Natural killer cell treated with Interleukin-12 subunit alpha and Interleukin-12 subunit beta and Interleukin-15 and Interleukin-18, amount 100 ng/mL, for 72 hours (primary cell): ENCODE results near the gene ARMC9. TPM values are rescaled to one million over a fixed set of nuclear protein-coding genes. Genes with fewer than 3 reads are reported as not detected.
"Not testable (repeated sequence)": the region's sequence is repeated elsewhere in the genome, so short reads cannot be mapped to it uniquely, and the experiment has no call there.

Source experiments
- ATAC-seq, 2 donors: fragments of 150-1000 bp; cut with Tn5 transposase in 1 of 2; sonication (Bioruptor Pico), chemical (Tn5 transposase) in 1 of 2; 2 replicates each; pipeline ENCODE4 v1.10.0; 2021
- DNase-seq: peaks from one replicate; pipeline ENCODE4 v3.0.0; 2022; ENCODE audit warnings: low spot score
- H3K27ac Mint-ChIP-seq, 2 donors: 1 replicate in 1 of 2; 2 replicates in 1 of 2; pipeline ENCODE4 v1.8.0; 2022; ENCODE audit warnings: mixed read lengths in 2 of 2, mild to moderate bottlenecking in 1 of 2, moderate library complexity in 1 of 2
- H3K27me3 Mint-ChIP-seq, 2 donors: 1 replicate in 1 of 2; 2 replicates in 1 of 2; pipeline ENCODE4 v1.8.0; 2022; ENCODE audit warnings: mixed read lengths in 2 of 2
- H3K36me3 Mint-ChIP-seq: one replicate; pipeline ENCODE4 v1.8.0; 2022; ENCODE audit warnings: mixed read lengths
- H3K4me1 Mint-ChIP-seq, 2 donors: 1 replicate in 1 of 2; 2 replicates in 1 of 2; pipeline ENCODE4 v1.8.0; 2022; ENCODE audit warnings: low read depth in 2 of 2, mixed read lengths in 2 of 2, mild to moderate bottlenecking in 1 of 2
- H3K4me3 Mint-ChIP-seq: one replicate; pipeline ENCODE4 v1.8.0; 2022; ENCODE audit warnings: mixed read lengths
- H3K9me3 Mint-ChIP-seq: 2 replicates; pipeline ENCODE4 v1.8.0; 2022; ENCODE audit warnings: mixed read lengths
- total RNA-seq, 2 donors: library from RNA; stranded (reverse); gene quantifications; one replicate each; pipeline ENCODE4 v1.2.3, GENCODE V29; 2022

The ARMC9 gene
- total RNA-seq, 2 donors from 2014 or later, result 2.5 to 4.8 TPM

DNA sequence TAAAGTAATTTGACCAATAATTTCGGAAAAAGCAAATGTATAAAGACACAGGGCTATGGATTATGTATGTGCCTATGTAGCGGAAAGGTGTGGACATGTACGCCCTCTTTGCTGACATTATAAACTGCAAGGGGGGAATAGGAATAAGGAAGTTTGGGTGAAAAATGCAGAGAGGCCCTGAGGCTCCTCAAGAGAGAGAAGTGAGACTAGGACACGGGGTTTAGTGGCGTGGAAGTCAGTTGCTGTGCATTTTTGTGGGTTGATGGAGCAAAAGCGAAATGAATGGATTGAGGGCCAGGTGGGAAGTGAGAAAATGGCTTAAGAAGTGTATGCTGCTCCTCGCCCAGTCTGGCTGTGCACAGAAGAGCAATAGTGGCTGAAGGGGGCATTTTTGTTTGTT lies 100.8 kb downstream of the ARMC9 start:
- ATAC-seq, result no peak

GRCh38 chr2:231300020-231300721 lies 101.7 kb downstream of the ARMC9 start:
- ATAC-seq, result peak; percentile 68 to 77
- Mint-ChIP-seq H3K4me3 (peak overlapping the region; percentile 36), H3K36me3 (no peaks in the 10 kb centered on the region), H3K27ac (peak overlapping the region; percentile 53 to 76), H3K9me3 (no peaks in the 10 kb centered on the region), H3K27me3 (no peaks in the 10 kb centered on the region), H3K4me1 (peaks cover 17 to 25% of the 10 kb centered on the region in 2 donors)
- DNase-seq, result no peak

More for the DNA sequence above, 100.8 kb downstream of the ARMC9 start:
- Mint-ChIP-seq H3K27me3 (no peaks in the 10 kb centered on the region), H3K9me3 (no peaks in the 10 kb centered on the region), H3K36me3 (no peaks in the 10 kb centered on the region), H3K4me3 (no peak overlapping the region), H3K4me1 (peaks cover 20 to 30% of the 10 kb centered on the region in 2 donors), H3K27ac (peak overlapping the region in 1 of 2 donors; percentile 53)
- no peak for DNase-seq

DNA sequence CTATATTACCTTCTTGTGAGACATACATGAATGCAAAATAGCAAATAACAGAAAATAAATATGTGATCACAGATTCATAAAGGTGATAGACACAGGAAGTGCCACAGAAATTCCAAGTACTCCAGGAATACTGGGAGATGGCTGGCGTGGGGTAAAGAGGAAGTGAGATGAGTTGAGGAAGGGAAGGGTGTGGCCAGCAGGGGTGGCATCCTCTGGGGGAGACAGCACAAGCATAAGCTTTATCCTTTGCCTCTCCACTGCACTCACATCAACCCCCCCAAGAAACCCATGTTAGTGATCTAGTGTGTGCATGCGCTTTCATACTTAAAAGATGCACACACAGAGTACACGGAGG lies 102.3 kb downstream of the ARMC9 start:
- Mint-ChIP-seq H3K4me3 (peak overlapping the region; percentile 36), H3K27ac (peak overlapping the region; percentile 53 to 76), H3K36me3 (no peaks in the 10 kb centered on the region)

DNA sequence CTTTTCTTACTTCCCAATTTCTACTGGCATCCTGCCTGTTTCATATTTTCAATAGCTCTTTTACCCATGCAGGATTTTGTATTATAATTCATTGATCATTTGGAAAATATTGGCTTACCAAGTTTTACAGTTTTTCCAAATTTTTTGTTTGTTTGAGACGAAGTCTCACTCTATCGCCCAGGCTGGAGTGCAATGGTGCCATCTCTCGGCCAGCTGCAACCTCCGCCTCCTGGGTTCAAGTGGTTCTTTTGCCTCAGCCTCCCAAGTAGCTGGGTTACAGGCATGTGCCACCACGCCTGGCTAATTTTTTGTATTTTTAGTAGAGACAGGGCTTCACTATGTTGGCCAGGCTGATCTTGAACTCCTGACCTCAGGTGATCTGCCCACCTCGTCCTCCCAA lies 105.8 kb downstream of the ARMC9 start:
- H3K27ac Mint-ChIP-seq, H3K9me3 Mint-ChIP-seq, H3K4me3 Mint-ChIP-seq, DNase-seq, H3K36me3 Mint-ChIP-seq, ATAC-seq, H3K27me3 Mint-ChIP-seq: not testable (repeated sequence)
- H3K4me1 Mint-ChIP-seq, result peaks cover 12 to 14% of the 10 kb centered on the region in 2 donors

More for the DNA sequence above, 102.3 kb downstream of the ARMC9 start:
- Mint-ChIP-seq H3K9me3 (no peaks in the 10 kb centered on the region), H3K4me1 (peaks cover 17 to 25% of the 10 kb centered on the region in 2 donors), H3K27me3 (no peaks in the 10 kb centered on the region)
- DNase-seq (no peak), ATAC-seq (no peak)

DNA sequence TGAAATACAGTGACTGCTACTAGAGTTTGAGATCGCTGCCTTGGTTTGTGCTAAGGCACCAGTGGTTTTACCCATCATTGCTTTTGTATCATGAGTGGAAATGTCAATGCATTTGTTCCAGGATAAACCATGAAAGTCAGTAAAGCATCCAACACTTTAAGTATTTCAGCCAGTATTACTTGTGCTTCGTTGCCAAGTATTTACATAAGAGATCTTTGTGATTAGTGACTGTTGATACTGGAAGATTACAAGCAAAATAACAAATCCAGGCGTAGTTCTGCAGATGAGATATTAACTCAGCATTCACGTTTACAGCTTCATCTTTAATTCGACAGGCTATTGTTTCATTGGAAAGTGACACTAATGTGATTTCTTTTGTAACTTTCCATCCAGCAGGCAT lies 106.8 kb downstream of the ARMC9 start:
- no peak for DNase-seq
- Mint-ChIP-seq H3K27ac (no peak overlapping the region), H3K36me3 (no peaks in the 10 kb centered on the region), H3K4me1 (peaks cover 6 to 7% of the 10 kb centered on the region in 2 donors), H3K9me3 (no peaks in the 10 kb centered on the region), H3K4me3 (no peak overlapping the region), H3K27me3 (no peaks in the 10 kb centered on the region)
- no peak for ATAC-seq

GRCh38 chr2:231306791-231307393 lies 108.5 kb downstream of the ARMC9 start:
- no peaks in the 10 kb centered on the region for H3K27me3 Mint-ChIP-seq
- no peaks in the 10 kb centered on the region for H3K9me3 Mint-ChIP-seq
- H3K4me1 Mint-ChIP-seq, result no peaks in the 10 kb centered on the region
- ATAC-seq (peak in 1 of 2 donors; percentile 43), DNase-seq (peak; percentile 47)
- H3K4me3 Mint-ChIP-seq, result no peak overlapping the region
- no peaks in the 10 kb centered on the region for H3K36me3 Mint-ChIP-seq
- no peak overlapping the region for H3K27ac Mint-ChIP-seq

DNA sequence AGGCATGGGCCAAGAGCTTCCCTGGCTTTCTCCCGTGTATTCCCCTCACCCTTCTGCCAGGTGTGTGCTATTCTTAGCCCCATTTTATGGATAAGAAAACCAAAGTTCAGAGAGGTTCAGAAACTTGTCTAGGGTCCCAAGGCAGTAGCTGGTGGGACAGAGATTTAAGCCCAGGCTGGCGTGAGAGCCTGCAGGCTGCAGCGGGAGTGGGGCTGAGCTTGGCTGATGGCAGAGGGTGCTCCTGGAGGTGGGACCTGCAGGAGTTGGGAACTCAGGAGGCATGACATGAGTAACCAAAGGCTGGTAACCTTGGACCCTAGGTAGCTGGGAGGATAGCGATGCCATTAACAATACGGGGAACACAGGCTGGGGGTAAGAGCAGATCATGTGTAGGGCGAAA lies 109.8 kb downstream of the ARMC9 start:
- Mint-ChIP-seq H3K27me3 (no peaks in the 10 kb centered on the region), H3K36me3 (no peaks in the 10 kb centered on the region), H3K4me1 (no peaks in the 10 kb centered on the region), H3K27ac (no peak overlapping the region), H3K9me3 (no peaks in the 10 kb centered on the region), H3K4me3 (no peak overlapping the region)
- ATAC-seq (peak in 1 of 2 donors; percentile 24), DNase-seq (peak; percentile 31)

DNA sequence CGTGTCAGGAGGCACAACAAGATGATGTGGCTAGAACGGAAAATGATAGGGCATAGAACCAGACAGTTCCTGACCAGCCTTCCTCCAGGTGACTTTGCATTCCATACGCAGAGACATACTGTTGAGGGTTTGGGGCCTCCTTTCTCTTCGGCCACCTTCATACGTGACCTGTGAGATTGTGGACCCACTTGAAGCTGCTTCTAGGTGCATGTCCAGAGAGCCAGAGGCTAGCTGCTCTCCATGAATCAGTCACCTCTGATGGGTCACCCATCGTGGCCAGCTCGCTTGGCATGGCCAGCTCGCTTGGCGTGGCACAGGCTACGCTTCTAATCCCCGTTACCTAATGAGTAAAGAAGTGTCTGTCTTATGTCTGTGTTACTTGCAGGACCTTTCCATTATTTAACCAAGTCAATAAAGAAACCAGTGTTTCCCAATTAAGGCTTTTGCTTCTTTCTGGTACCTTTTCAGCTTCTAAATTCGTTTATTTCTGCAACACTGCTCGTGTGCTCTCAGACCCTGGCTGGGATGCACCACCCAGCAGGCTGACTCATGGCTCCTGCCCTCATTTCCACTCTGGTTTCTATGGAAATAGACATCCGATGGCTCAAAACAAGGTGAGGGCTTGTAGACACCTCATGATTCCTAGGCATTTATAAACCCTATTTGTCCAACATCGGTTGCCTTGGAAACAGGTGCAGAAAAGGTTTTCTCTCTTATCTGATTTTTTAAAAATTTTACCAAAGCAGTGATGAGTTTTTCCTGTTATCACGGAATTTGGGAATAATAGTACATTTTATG lies 110.4 kb downstream of the ARMC9 start:
- Mint-ChIP-seq H3K4me3 (no peak overlapping the region), H3K4me1 (no peaks in the 10 kb centered on the region), H3K9me3 (no peaks in the 10 kb centered on the region), H3K27me3 (no peaks in the 10 kb centered on the region), H3K27ac (no peak overlapping the region), H3K36me3 (no peaks in the 10 kb centered on the region)
- DNase-seq, result no peak
- ATAC-seq, result no peak

GRCh38 chr2:231312066-231312465 lies 113.6 kb downstream of the ARMC9 start:
- H3K27ac Mint-ChIP-seq, result no peak overlapping the region

DNA sequence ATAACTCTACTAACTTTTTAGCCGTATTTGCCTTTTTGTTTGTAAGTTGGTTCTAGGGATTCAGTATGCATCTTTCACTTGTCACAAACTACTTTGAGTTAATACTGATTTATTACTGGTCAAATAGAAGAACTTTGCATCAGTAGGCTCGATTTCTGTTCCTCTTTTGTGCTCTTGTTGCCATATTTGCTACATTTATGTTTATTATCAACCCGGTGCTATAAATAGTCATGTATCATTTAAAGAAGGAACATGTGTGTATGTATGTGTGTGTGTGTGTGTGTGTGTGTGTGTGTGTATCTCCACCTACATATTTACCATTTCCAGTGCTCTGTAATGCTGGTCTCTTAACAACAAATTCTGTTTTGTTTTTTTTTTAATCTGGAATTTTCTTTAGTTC lies 117.5 kb downstream of the ARMC9 start:
- no peak overlapping the region for H3K27ac Mint-ChIP-seq
- H3K36me3 Mint-ChIP-seq, result peaks cover 18% of the 10 kb centered on the region
- DNase-seq (no peak), ATAC-seq (no peak)
- H3K4me3 Mint-ChIP-seq, result no peak overlapping the region
- peaks cover 9 to 10% of the 10 kb centered on the region in 2 donors for H3K4me1 Mint-ChIP-seq
- no peaks in the 10 kb centered on the region for H3K9me3 Mint-ChIP-seq
- no peaks in the 10 kb centered on the region for H3K27me3 Mint-ChIP-seq

More at GRCh38 chr2:231312066-231312465, 113.6 kb downstream of the ARMC9 start:
- DNase-seq, result peak; percentile 26
- no peak for ATAC-seq
- H3K4me1 Mint-ChIP-seq, result no peaks in the 10 kb centered on the region
- H3K36me3 Mint-ChIP-seq, result peaks cover 4% of the 10 kb centered on the region
- no peak overlapping the region for H3K4me3 Mint-ChIP-seq
- H3K27me3 Mint-ChIP-seq, result no peaks in the 10 kb centered on the region
- H3K9me3 Mint-ChIP-seq, result no peaks in the 10 kb centered on the region

- H3K27ac Mint-ChIP-seq, result no peak overlapping the region
- ATAC-seq (no peak), DNase-seq (no peak)
- H3K9me3 Mint-ChIP-seq, result no peaks in the 10 kb centered on the region
- no peak overlapping the region for H3K4me3 Mint-ChIP-seq
- peaks cover 0 to 4% of the 10 kb centered on the region in 2 donors for H3K27me3 Mint-ChIP-seq
- peaks cover 9 to 17% of the 10 kb centered on the region in 2 donors for H3K4me1 Mint-ChIP-seq
- peaks cover 18% of the 10 kb centered on the region for H3K36me3 Mint-ChIP-seq
Observed at GRCh38 chr2:231317579-231317978, 119.1 kb downstream of the ARMC9 start.

GRCh38 chr2:231318436-231318835 lies 120.0 kb downstream of the ARMC9 start:
- H3K9me3 Mint-ChIP-seq, result no peaks in the 10 kb centered on the region
- peaks cover 9 to 17% of the 10 kb centered on the region in 2 donors for H3K4me1 Mint-ChIP-seq
- ATAC-seq, result no peak

GRCh38 chr2:231318954-231319353 lies 120.5 kb downstream of the ARMC9 start:
- H3K36me3 Mint-ChIP-seq, result peaks cover 18% of the 10 kb centered on the region
- H3K27ac Mint-ChIP-seq, result no peak overlapping the region
- ATAC-seq (no peak), DNase-seq (peak; percentile 48)
- H3K4me3 Mint-ChIP-seq, result no peak overlapping the region
- peaks cover 9 to 17% of the 10 kb centered on the region in 2 donors for H3K4me1 Mint-ChIP-seq
- no peaks in the 10 kb centered on the region for H3K9me3 Mint-ChIP-seq
- H3K27me3 Mint-ChIP-seq, result peaks cover 0 to 4% of the 10 kb centered on the region in 2 donors

More at GRCh38 chr2:231318436-231318835, 120.0 kb downstream of the ARMC9 start:
- H3K36me3 Mint-ChIP-seq, result peaks cover 18% of the 10 kb centered on the region
- no peak for DNase-seq
- peaks cover 0 to 4% of the 10 kb centered on the region in 2 donors for H3K27me3 Mint-ChIP-seq
- H3K4me3 Mint-ChIP-seq, result no peak overlapping the region
- H3K27ac Mint-ChIP-seq, result no peak overlapping the region

DNA sequence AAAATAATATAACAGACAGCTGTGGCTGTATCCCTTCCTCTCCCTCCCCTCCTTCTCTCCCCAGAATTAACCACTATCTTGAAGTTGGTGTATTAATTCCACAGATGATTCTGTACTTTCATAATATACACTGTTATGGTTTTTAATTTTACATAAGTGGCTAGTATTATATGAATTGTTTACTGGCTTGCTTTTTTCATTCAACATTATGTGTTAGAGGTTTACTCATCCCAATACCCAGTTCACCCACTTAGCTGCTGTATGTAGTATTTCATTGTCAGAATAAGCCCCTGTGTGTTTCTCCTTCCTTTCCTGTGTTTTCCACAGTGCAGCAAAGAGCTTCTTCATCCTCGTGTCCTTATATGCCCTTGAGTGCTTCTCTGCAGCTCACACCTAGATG lies 121.4 kb downstream of the ARMC9 start:
- Mint-ChIP-seq H3K9me3 (no peaks in the 10 kb centered on the region), H3K27me3 (peaks cover 0 to 4% of the 10 kb centered on the region in 2 donors), H3K27ac (no peak overlapping the region), H3K4me3 (no peak overlapping the region), H3K4me1 (peaks cover 9 to 17% of the 10 kb centered on the region in 2 donors), H3K36me3 (peaks cover 18% of the 10 kb centered on the region)
- DNase-seq (no peak), ATAC-seq (peak in 1 of 2 donors; percentile 69)
